Activated CD8-positive, alpha-beta memory T cell treated with anti-CD3 and anti-CD28 coated beads for 4 hours (primary cell): ENCODE measurements around the gene TENM3.

Source experiments
- DNase-seq, 2 donors: peaks; one replicate each; pipeline ENCODE4 v3.0.0-alpha.2; 2020; ENCODE audit warnings: low read depth in 2 of 2

TENM3 gene

GRCh38 chr4:182556580-182556979, 313.4 kb downstream of the TENM3 start:
- DNase-seq, result no peak

- DNase-seq, result no peak
Measured at GRCh38 chr4:182560358-182560757, 317.2 kb downstream of the TENM3 start.

- no peak for DNase-seq
Measured at GRCh38 chr4:182562350-182562749, 319.1 kb downstream of the TENM3 start.

GRCh38 chr4:182564724-182565369, 321.6 kb downstream of the TENM3 start:
- no peak for DNase-seq

- DNase-seq, result no peak
Measured at GRCh38 chr4:182567119-182567518, 323.9 kb downstream of the TENM3 start.

- DNase-seq, result no peak
Measured at GRCh38 chr4:182569561-182569960, 326.4 kb downstream of the TENM3 start.

GRCh38 chr4:182574706-182575105, 331.5 kb downstream of the TENM3 start:
- no peak for DNase-seq

GRCh38 chr4:182575225-182575624, 332.0 kb downstream of the TENM3 start:
- DNase-seq, result no peak

GRCh38 chr4:182576601-182577289, 333.5 kb downstream of the TENM3 start:
- DNase-seq, result no peak

- no peak for DNase-seq
Measured at GRCh38 chr4:182577411-182577810, 334.2 kb downstream of the TENM3 start.

GRCh38 chr4:182578402-182578801, 335.2 kb downstream of the TENM3 start:
- DNase-seq, result no peak

GRCh38 chr4:182582245-182582644, 339.0 kb downstream of the TENM3 start:
- DNase-seq, result no peak

- no peak for DNase-seq
Measured at GRCh38 chr4:182583703-182584415, 340.7 kb downstream of the TENM3 start.

GRCh38 chr4:182585321-182585720, 342.1 kb downstream of the TENM3 start:
- DNase-seq, result no peak

GRCh38 chr4:182589100-182589499, 345.9 kb downstream of the TENM3 start:
- no peak for DNase-seq

GRCh38 chr4:182593402-182593801, 350.2 kb downstream of the TENM3 start:
- no peak for DNase-seq

GRCh38 chr4:182593864-182594263, 350.7 kb downstream of the TENM3 start:
- DNase-seq, result no peak

- no peak for DNase-seq
Measured at GRCh38 chr4:182600093-182600492, 356.9 kb downstream of the TENM3 start.

GRCh38 chr4:182600856-182601255, 357.7 kb downstream of the TENM3 start:
- no peak for DNase-seq

- DNase-seq, result no peak
Measured at GRCh38 chr4:182604161-182604622, 361.0 kb downstream of the TENM3 start.

GRCh38 chr4:182604953-182605352, 361.8 kb downstream of the TENM3 start:
- no peak for DNase-seq

- no peak for DNase-seq
Measured at GRCh38 chr4:182608525-182608924, 365.3 kb downstream of the TENM3 start.

GRCh38 chr4:182616476-182616875, 373.3 kb downstream of the TENM3 start:
- DNase-seq, result no peak
